Body of pancreas (tissue), 4 donors: ENCODE data around the gene SNTG2. TPM values are rescaled to one million over a fixed set of nuclear protein-coding genes. Genes with fewer than 3 reads are reported as not detected.

Experiments
- ATAC-seq: fragments of 150-250 bp; one replicate; pipeline ENCODE4 v1.9.1; 2016
- DNase-seq, 4 donors: peaks; one replicate each; pipeline ENCODE4 v3.0.0-alpha.2; 2019
- H3K27ac ChIP-seq, 4 donors: fragments of 200-600 bp; sonication (generic); 1 replicate in 3 of 4; 2 replicates in 1 of 4; pipeline versions ENCODE4 v1.5.1 to v1.6.1; 2016 to 2019; ENCODE audit warnings: mild to moderate bottlenecking in 1 of 4, mixed read lengths in 1 of 4, moderate library complexity in 1 of 4
- H3K27me3 ChIP-seq, 2 donors: fragments of 200-600 bp; sonication (generic); one replicate each; pipeline ENCODE4 v1.6.0; 2016; ENCODE audit warnings: mild to moderate bottlenecking in 1 of 2
- H3K36me3 ChIP-seq, 2 donors: fragments of 200-600 bp; sonication (generic); replicated peaks in 1 of 2; 2 replicates each; pipeline ENCODE4 v1.5.1; 2016; ENCODE audit warnings: low read depth in 2 of 2; ENCODE audit not compliant: insufficient read depth in 1 of 2
- H3K4me1 ChIP-seq: fragments of 200-600 bp; sonication (generic); one replicate; pipeline ENCODE4 v1.6.0; 2016
- H3K4me3 ChIP-seq, 2 donors: fragments of 200-600 bp; sonication (generic); 1 replicate in 1 of 2; 2 replicates in 1 of 2; pipeline ENCODE4 v1.5.1; 2016 to 2019
- H3K9me3 ChIP-seq, 3 donors: fragments of 200-600 bp; sonication (generic); 1 replicate in 2 of 3; 2 replicates in 1 of 3; pipeline ENCODE4 v1.5.1; 2016
- CTCF ChIP-seq, 7 experiments: fragments of 450-650 bp in 4 of 7; fragments of 200-600 bp in 3 of 7; sonication (generic) in 3 of 7; IDR thresholded peaks; one replicate each; pipeline ENCODE4 v1.5.1; 2016 to 2019; ENCODE audit warnings: antibody characterized with exemption in 7 of 7
- POLR2A ChIP-seq, 3 donors: fragments of 450-650 bp; IDR thresholded peaks; one replicate each; pipeline ENCODE4 v1.6.1; 2016; ENCODE audit warnings: antibody characterized with exemption in 3 of 3, mild to moderate bottlenecking in 2 of 3
- WGBS, 2 donors: methylation state at CpG; one replicate each; pipeline ENCODE4 v1.1.5; 2017; 5-methylcytosine and 5-hydroxymethylcytosine counted together
- intact Hi-C: fragments of 100-400 bp; cut with DNase I; formaldehyde crosslinking; loops from one replicate; pipeline ENCODE4 v1.15.1; 2023
- total RNA-seq, 2 donors: library from RNA; depleted of rRNA; stranded (reverse); fragments of >200 nt; gene quantifications; one replicate each; pipeline ENCODE4 v1.1.0, GENCODE V29; 2016

SNTG2 gene
- total RNA-seq, 2 donors from 2014 or later: 11.9 to 18.7 TPM

- Histone ChIP-seq H3K4me1 (no peaks in the 10 kb centered on the region), H3K27ac (no peak overlapping the region), H3K4me3 (no peak overlapping the region), H3K9me3 (no peaks in the 10 kb centered on the region), H3K36me3 (no peaks in the 10 kb centered on the region), H3K27me3 (no peaks in the 10 kb centered on the region)
- TF ChIP-seq CTCF (IDR thresholded peaks at IDR 0.05) (peak in 1 of 7 experiments; percentile 21), POLR2A (IDR thresholded peaks at IDR 0.05) (no peak)
- 77 to 81% methylated on average over 9 of the region's 9 CpGs for WGBS, 2 donors
- no peak for DNase-seq
- intact Hi-C loops: no loop called here
- ATAC-seq: no peak
These were observed 295.6 kb downstream of the SNTG2 start for GRCh38 chr2:1246239-1246638.

- DNase-seq: no peak
- H3K27ac ChIP-seq: no peak overlapping the region
- no peaks in the 10 kb centered on the region for H3K9me3 ChIP-seq
- H3K4me1 ChIP-seq: no peaks in the 10 kb centered on the region
- WGBS, 2 donors: 62 to 66% methylated on average over 3 of the region's 3 CpGs
- ATAC-seq: no peak
- no peaks in the 10 kb centered on the region for H3K27me3 ChIP-seq
- no peak overlapping the region for H3K4me3 ChIP-seq
- TF ChIP-seq CTCF (IDR thresholded peaks at IDR 0.05) (no peak), POLR2A (IDR thresholded peaks at IDR 0.05) (no peak)
- intact Hi-C loops: no loop called here
- no peaks in the 10 kb centered on the region for H3K36me3 ChIP-seq
These were observed 296.3 kb downstream of the SNTG2 start for GRCh38 chr2:1246991-1247390.

- ATAC-seq (no peak), DNase-seq (no peak)
- no peaks in the 10 kb centered on the region for H3K4me1 ChIP-seq
- TF ChIP-seq CTCF (IDR thresholded peaks at IDR 0.05) (no peak), POLR2A (IDR thresholded peaks at IDR 0.05) (no peak)
- H3K27ac ChIP-seq: no peak overlapping the region
- H3K27me3 ChIP-seq: no peaks in the 10 kb centered on the region
- no peaks in the 10 kb centered on the region for H3K9me3 ChIP-seq
- no peak overlapping the region for H3K4me3 ChIP-seq
- WGBS, 2 donors: 64 to 68% methylated on average over 5 of the region's 5 CpGs
- no peaks in the 10 kb centered on the region for H3K36me3 ChIP-seq
- intact Hi-C loops: no loop called here
These were observed 297.5 kb downstream of the SNTG2 start for GRCh38 chr2:1248187-1248586.

- 74 to 77% methylated on average over 10 of the region's 10 CpGs for WGBS, 2 donors
- TF ChIP-seq POLR2A (IDR thresholded peaks at IDR 0.05) (no peak), CTCF (IDR thresholded peaks at IDR 0.05) (no peak)
- no peaks in the 10 kb centered on the region for H3K36me3 ChIP-seq
- no peaks in the 10 kb centered on the region for H3K27me3 ChIP-seq
- peak; percentile 21 for ATAC-seq
- H3K4me3 ChIP-seq: no peak overlapping the region
- H3K27ac ChIP-seq: no peak overlapping the region
- H3K4me1 ChIP-seq: no peaks in the 10 kb centered on the region
- intact Hi-C loops: no loop called here
- no peak for DNase-seq
- no peaks in the 10 kb centered on the region for H3K9me3 ChIP-seq
These were observed 299.4 kb downstream of the SNTG2 start for GRCh38 chr2:1249897-1250687.

- H3K4me3 ChIP-seq: no peak overlapping the region
- no peak for DNase-seq
- WGBS, 2 donors: 79 to 85% methylated on average over 4 to 5 of the region's 5 CpGs
- no peaks in the 10 kb centered on the region for H3K27me3 ChIP-seq
- ATAC-seq: no peak
- intact Hi-C loops: no loop called here
- no peak overlapping the region for H3K27ac ChIP-seq
- H3K36me3 ChIP-seq: no peaks in the 10 kb centered on the region
- H3K4me1 ChIP-seq: no peaks in the 10 kb centered on the region
- no peak for TF ChIP-seq POLR2A (IDR thresholded peaks at IDR 0.05)
- TF ChIP-seq CTCF (IDR thresholded peaks at IDR 0.05): no peak
- H3K9me3 ChIP-seq: no peaks in the 10 kb centered on the region
These were observed 300.9 kb downstream of the SNTG2 start for GRCh38 chr2:1251520-1251919.
